Limb (tissue), 2 donors: ENCODE results near the gene MIS12.

Source experiments
- DNase-seq, 2 donors: peaks; one replicate each; pipeline ENCODE4 v3.0.0-alpha.2; 2016; ENCODE audit errors: extremely low spot score in 2 of 2

Gene MIS12

GRCh38 chr17:5500247-5500588, 13.9 kb downstream of the MIS12 start:
- DNase-seq = no peak

- DNase-seq = peak; percentile 97 to 98
Observed at GRCh38 chr17:5500589-5501391, 14.4 kb downstream of the MIS12 start.

GRCh38 chr17:5501685-5502084, 15.3 kb downstream of the MIS12 start:
- no peak for DNase-seq

GRCh38 chr17:5502552-5502951, 16.2 kb downstream of the MIS12 start:
- DNase-seq = no peak

GRCh38 chr17:5506307-5506706, 19.9 kb downstream of the MIS12 start:
- DNase-seq = no peak

- no peak for DNase-seq
Observed at GRCh38 chr17:5508810-5509209, 22.4 kb downstream of the MIS12 start.

- no peak for DNase-seq
Observed at GRCh38 chr17:5509482-5509881, 23.1 kb downstream of the MIS12 start.

GRCh38 chr17:5510771-5511170, 24.4 kb downstream of the MIS12 start:
- DNase-seq = no peak

GRCh38 chr17:5511401-5512225, 25.2 kb downstream of the MIS12 start:
- peak; percentile 24 to 70 for DNase-seq

GRCh38 chr17:5513628-5514027, 27.3 kb downstream of the MIS12 start:
- no peak for DNase-seq

GRCh38 chr17:5514976-5515375, 28.6 kb downstream of the MIS12 start:
- DNase-seq = no peak

GRCh38 chr17:5516060-5516792, 29.9 kb downstream of the MIS12 start:
- no peak for DNase-seq

- DNase-seq = no peak
Observed at GRCh38 chr17:5522476-5522875, 36.1 kb downstream of the MIS12 start.

GRCh38 chr17:5523249-5523648, 36.9 kb downstream of the MIS12 start:
- no peak for DNase-seq

- peak; percentile 85 to 86 for DNase-seq
Observed at GRCh38 chr17:5526821-5527598, 40.6 kb downstream of the MIS12 start.

- no peak for DNase-seq
Observed at GRCh38 chr17:5527601-5528250, 41.4 kb downstream of the MIS12 start.

- DNase-seq = no peak
Observed at GRCh38 chr17:5530265-5531084, 44.1 kb downstream of the MIS12 start.

- DNase-seq = no peak
Observed at GRCh38 chr17:5531085-5531418, 44.7 kb downstream of the MIS12 start.

GRCh38 chr17:5532581-5532980, 46.2 kb downstream of the MIS12 start:
- DNase-seq = no peak
